ENCODE results near the gene CACNA1D. TPM values are rescaled to one million over a fixed set of nuclear protein-coding genes. Genes with fewer than 3 reads are reported as not detected.

The CACNA1D gene
- polyA plus RNA-seq, 4 donors: 8.8 to 15.6 (median 13.3) TPM

DNA sequence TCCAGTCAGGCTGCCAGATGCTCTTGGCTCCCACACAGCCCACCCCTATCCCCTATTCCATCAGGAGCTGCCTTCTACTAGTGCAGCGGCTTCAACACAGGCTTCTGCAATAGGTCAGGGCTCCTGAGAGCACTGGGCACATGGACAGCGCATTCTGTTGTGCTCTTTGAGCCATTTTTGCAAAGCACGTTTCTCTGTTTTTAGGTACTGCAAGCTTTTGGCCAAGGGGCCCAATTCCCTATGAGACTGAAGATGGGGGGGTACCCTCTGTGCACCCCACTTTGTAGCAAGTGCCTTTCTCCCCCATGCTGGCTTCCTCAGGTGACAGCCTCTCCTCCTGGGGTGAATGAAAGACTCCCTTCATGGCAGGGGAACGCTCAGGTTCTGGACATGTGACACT, 320.7 kb downstream of the CACNA1D start:
- DNase-seq (ENCODE audit: low read depth in 4 of 4, low spot score in 3 of 4): no peak

DNA sequence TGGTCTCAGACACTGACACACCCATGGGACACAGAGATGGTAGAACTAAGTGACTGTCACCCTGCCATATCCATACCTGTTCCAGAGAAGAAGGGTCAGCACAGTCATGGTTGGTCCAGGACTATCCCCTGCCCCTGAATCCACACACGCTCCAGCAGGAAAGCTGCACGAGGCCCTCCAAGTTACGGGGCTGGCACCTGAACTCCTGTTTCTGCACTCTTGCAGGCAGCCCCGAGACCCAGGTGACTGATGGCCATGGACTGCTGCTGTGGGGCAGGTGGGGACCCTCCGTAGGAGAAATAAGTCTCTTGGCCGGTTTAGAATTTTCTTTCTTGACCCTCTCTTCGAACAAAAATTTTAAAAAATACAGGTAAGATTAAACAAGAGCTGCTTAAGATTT, 321.2 kb downstream of the CACNA1D start:
- DNase-seq (ENCODE audit: low read depth in 4 of 4, low spot score in 3 of 4): no peak

DNA sequence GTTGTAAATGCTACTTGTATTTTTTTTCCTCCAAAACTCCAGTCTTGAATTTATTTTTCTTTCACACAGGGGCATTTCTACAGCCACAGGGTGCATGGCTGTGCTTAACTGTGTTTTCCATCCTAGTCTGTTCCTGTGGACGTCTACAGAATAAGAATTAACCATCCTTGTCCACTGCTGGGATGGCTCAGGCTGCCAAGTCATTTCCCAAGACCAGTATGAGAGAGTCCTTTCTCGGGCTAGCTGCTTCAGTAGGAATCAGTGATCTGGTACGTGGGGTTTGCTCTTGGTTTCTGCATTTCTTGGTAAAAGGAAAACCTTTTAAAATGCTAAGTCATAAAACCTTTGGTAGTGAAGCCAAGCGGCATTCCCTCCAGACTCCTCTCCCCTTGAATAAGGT, 322.0 kb downstream of the CACNA1D start:
- DNase-seq (ENCODE audit: low read depth in 4 of 4, low spot score in 3 of 4): no peak

DNA sequence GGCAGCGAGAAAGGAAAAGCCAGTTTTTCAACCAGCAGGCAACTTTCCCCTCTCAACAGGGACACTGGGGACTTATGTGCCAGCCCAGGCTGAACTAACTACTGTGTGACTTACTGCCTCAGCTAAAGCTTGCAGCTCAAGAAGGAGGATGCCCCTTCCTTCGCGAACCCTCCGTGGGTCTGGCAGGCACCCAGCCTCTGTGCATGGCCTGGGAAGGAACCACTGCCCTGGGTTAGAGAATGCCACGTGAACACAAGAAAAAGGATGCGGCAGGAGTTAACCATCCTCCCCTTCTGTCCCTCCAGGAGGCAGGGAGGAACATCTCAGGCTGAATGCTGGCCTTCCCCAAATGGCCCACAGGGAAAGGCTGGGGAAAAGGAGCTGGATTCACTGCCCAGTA, 322.8 kb downstream of the CACNA1D start:
- no peak for DNase-seq (ENCODE audit: low read depth in 4 of 4, low spot score in 3 of 4)

DNA sequence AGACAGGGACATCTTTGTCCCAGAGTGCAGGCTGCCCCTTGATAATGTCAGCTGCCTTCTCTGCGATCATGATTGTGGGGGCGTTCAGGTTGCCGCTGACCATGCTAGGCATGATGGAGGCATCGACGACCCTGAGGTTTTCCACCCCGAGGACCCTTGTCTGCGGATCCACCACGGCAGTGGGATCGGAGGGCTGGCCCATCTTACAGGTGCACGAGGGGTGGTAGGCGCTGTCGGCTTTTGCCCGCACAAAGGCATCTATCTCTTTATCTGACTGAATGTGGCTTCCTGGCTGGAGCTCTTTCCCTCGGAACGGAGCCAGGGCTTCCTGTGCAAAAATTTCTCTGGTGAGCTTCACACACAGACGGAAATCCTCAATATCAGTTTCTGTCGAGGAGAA, 323.4 kb downstream of the CACNA1D start:
- DNase-seq (ENCODE audit: low read depth in 4 of 4, low spot score in 3 of 4): no peak

DNA sequence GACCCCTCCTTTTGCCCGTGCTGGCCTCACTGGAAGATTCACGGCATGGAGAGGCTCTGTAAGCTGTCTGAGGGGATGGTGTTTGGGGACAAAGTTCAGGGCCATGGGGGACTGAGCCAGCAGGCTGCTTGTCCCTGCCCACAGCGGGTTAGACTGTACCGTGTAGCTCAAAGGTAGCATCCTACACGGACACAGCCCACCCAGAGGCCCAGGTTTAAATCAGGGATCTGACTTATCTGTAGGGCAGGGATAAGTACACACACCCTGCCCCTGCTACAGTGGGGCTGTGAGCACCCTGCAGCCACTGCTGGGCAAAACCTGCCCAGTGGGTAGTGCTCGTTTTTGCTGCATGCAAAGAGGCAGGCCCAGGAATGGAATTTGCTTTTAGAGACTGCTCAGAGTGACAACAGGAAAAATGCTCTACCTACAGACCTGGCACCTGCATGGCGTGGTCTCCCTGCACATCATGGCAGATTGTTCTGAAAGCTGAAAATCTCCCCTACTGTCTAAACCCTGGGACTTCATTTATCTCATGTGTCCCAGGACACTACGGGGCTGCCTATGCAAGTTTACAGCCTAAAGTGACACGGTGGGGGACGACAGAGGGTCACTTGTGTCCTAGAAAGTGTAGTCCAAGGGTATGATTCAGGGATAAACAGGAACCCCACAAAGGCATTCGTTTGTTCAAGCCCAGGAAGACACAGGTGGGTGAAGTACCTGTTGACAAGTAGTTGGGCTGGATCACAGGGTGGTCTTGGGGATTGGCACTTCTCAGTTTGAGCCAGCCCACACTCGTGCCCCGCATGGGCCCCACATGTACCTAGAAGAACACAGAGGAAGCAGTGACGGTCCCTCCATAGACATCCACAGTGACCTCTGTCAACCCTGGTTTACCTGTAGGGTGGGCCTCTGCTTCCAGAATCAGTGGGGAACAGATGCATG, 324.1 kb downstream of the CACNA1D start:
- DNase-seq (ENCODE audit: low read depth in 4 of 4, low spot score in 3 of 4): no peak

DNA sequence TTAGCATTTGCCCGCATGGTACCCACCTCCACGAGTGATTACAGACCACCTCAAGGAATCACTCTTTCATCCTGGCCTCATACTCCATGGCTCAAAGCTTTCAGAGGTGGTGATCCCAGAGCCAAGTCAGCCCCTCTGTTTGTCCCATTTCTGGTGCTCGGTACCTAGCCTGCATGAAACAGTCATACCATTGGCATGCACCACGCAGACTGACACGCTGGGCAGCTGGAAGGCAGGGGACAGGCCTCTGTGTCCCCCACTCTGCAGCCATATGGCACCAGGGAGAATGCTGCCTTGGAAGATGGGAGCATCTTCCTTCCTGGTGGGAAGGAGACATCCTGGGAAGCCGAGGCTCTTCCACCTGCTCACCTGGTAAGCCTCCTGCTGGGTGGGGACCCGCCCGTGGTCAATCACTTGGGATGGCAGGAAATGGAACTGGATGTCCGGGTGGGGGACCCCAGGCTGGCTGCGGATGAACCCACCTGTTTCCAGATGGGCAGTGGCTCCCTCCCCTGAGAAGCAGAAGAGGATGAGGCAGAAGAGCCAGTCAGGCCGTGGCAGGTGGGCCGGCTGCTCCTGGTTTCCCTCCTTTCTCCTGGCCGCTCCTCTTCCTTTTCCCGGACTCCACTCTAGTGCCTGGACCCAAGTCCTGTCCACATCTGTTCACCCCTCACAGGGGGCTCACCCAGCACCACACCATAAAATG, 324.9 kb downstream of the CACNA1D start:
- no peak for DNase-seq (ENCODE audit: low read depth in 4 of 4, low spot score in 3 of 4)

DNA sequence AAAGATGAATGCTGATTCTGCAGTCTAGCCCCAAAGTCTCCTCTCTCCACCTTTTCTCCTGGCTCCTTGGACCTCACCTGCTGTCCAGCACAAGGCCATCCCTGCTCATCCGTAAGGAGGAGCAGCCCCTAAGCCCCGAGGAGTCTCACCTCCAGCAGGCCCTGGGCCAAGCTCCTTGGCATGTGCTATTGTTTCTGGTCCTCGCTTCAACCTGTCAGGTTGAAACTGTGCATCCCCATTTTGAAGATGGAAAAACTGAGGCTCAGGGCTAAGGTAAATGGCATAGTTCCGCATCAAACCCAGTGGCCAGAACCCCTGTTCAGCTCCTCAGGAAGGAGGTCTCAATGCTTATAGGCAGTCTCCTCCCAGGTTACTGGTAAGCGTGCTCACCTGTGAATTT, 325.7 kb downstream of the CACNA1D start:
- no peak for DNase-seq (ENCODE audit: low read depth in 4 of 4, low spot score in 3 of 4)

DNA sequence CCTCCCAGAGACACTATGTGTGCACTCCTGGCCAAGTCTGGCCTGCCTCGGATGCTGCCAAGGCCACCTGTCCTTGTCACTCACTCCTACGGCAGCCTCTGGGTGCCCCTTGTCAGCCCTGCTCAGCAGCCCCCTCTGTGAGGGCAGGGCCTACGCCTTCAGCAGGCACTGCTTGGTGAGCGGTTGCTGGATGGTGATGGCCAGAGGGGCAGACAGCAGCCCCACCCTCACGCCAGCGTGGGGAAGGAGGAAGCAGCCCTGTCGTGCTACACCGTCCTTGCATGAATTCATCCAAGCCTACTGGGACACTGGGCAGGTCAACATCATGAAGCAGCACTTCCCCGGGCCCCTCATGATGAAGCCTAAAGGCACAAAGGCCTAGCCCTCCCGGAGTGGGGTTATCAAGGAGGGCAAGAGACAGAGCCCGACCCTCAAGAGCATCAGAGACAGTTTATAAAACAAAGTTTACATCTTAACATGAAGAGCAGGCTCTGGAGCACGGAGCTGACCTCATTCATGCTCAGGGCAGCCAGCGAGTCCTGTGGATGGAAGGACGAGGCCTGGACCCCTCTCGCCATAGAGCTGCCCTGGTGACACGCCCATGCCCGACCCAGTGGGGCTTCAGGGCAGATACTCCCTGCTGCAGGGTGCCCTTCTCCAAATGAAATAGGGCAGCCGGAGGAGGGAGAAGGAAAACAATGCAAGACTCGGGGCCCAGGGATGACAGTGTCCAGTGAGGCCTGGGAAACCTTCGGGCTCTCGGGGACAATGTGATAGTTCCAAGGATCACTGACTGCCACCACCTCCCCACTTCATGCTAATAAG, 326.6 kb downstream of the CACNA1D start:
- DNase-seq (ENCODE audit: low read depth in 4 of 4, low spot score in 3 of 4): no peak

DNA sequence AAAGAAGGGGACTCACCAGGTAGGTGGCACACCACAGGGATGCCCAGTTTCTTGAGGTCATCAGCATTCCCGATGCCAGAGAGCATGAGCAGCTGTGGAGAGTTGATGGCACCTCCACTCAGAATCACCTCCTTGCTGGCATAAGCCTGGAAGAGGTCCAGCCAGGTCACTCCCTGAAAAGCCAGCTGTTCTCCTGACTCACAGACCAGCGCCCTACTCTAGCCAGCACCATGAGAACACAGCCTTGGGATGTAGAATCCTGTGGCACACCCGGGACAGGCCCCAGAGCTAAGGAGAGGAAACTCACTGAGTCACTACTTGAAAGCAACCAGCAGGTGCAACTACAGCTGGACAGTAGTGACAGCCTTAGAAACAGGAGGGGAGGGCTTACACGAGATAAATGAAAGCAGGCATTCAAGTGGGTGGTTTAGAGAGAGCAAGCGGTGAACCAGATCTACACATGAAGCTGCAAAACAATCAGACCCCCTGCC, 327.3 kb downstream of the CACNA1D start:
- no peak for DNase-seq (ENCODE audit: low read depth in 4 of 4, low spot score in 3 of 4)

DNA sequence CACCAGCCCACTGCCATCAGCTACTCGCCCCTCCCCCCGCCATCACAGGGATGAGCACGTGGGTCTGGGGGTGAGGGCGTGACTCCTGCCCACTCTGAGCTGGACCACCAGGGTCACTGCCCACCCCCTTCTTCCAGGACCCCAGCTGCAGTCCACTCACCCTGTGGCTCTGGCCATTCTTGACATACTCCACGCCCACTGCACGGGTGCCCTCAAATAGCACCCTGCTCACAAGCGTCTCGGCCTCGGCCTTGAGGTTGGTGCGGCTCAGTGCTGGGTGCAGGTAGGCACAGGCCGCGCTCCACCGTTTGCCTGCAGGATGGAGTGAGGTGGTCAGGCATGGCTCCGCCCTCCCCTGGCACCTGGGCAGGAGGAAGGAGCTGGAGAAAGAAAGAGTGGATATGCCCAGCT, 327.9 kb downstream of the CACNA1D start:
- DNase-seq (ENCODE audit: low read depth in 4 of 4, low spot score in 3 of 4): no peak

DNA sequence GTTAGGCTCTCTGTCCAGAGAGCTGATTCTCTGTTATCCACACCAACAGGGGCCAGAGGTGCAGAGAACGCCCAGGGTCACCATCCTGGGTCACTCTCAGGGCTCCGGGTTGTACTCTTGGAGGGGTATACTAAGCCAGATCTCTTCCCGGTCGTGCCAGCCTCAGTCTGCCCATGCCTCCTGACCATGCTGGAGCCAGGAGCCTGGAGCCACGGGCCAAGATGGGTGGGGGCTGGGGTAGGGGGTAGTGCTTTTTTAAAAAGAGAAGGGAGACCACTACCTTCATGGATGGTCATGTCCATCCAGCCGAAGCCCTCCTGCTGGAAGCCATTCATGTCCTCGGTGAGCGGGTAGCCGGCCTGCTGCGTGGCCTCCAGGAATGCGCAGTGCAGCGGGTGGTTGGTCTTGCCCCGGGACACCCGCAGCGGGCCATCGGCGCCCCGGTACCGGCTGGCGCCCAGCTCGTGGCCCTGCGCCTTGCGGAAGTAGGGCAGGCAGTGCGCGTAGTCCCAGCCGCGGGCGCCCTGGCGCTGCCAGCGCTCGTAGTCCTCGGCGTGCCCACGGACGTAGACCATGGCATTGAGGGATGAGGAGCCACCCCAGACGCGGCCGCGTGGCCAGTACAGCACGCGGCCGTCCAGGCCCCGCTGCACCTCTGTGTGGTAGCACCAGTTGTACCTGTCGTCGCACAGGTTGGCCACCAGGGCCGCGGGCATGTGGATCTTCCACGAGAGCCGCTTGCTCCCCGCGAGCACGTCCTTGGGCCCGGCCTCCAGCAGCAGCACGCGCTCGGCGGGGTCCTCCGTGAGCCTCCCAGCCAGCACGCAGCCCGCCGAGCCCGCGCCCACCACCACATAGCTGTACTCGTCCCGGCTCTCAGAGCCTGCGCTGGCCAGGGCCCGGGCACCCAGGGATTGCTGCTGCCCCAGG, 328.9 kb downstream of the CACNA1D start:
- DNase-seq (ENCODE audit: low read depth in 4 of 4, low spot score in 3 of 4): no peak

DNA sequence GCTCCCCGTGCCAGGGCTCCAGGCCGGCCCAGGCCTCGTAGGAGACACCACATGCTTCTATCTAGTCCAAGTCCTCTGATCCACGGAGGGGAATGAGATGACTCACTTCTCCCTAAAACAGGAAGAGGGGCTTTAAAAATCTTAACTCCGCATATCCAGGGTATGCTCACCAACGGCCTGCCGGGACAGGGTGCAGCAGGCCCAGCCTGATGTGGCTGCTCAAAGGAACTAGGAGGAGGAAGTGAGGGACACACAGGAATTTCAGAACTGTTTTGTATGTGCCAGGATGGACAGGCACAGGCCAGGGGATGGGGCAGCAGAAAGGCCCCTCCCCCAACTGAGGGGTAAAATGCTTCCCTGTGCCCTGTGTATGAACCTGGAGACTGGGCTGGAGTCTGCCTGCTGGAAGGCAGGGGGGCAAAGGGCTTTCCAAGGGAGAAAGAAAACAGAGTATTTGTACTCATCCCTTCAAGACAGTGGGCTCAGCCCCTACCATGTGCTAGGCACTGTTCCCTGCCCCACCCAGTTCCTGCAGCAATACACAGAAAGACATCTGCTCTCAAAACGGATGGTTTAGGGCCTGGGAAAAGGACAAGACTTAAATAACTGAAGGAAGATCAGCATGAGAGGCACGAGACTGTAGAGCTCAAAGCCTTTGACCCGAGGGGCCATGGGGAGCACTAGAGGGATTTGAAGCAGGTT, 329.7 kb downstream of the CACNA1D start:
- DNase-seq (ENCODE audit: low read depth in 4 of 4, low spot score in 3 of 4): no peak

DNA sequence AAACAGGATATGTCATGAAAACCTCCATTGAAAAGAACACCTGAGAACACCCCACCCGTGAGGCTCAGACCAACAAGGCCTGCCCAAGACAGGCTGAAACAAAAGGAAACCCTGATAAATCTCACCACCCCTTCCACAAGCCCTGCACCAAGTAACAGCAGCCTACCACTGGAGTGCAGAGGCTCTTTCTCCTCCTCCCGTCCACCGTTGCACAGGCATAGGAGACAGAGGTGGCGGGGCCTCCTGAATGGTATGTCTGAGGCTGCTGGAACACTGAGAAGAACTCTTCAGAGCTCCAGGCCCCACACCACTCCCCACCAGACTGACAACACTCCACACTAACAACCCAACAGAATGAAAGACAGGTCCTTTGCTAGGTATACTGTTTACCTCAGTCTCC, 330.4 kb downstream of the CACNA1D start:
- DNase-seq (ENCODE audit: low read depth in 4 of 4, low spot score in 3 of 4): no peak

DNA sequence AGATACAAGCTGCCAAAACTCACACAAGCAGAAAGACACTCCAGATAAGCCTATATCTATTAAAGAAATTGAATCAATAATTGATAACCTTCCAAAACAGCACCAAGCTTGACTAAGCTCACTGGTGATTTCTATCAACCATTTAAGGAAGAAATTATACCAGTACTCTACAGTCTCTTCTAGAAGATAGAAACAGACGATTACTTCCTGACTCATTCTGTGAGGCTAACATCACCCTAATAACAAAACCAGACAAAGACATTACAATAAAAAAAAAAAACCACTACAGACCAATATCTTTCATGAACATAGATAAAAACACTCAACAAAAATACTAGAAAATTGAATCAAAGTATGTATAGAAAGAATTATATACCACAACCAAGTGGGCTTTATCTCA, 331.6 kb downstream of the CACNA1D start:
- DNase-seq (ENCODE audit: low read depth in 4 of 4, low spot score in 3 of 4): no peak

DNA sequence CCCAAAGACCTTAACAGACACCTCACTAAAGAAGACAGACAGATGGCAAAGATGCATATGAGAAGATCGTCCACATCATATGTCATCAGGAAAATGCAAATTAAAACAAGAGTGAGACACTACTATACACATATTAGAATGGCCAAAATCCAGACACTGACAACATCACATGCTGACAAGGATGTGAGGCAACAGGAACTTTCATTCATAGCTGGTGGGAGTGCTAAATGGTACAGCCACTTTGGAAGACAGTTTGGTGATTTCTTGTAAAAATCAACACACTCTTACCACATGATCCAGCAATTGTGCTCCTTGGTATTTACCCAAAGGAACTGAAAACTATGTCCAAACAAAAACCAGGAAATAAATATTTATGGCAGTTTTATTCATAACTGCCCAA, 334.2 kb downstream of the CACNA1D start:
- no peak for DNase-seq (ENCODE audit: low read depth in 4 of 4, low spot score in 3 of 4)

DNA sequence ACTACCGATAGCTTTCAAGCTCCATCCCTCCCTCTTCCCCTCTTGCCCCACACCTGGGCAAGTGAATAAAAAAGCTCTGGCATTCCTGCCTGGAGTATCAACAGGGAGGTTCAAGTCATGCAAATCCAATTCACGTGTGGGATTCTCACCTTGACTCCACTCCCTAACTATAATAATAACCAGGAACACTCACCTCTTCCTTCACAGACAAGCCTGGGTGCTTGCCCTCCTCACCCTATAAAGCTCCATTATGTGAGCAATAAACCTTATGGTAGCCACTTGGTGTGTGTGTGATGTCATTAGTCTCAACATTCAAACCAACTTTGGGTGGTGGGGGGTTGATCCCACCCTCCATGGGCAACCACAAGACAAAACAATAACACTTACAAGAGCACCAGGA, 335.2 kb downstream of the CACNA1D start:
- DNase-seq (ENCODE audit: low read depth in 4 of 4, low spot score in 3 of 4): no peak

DNA sequence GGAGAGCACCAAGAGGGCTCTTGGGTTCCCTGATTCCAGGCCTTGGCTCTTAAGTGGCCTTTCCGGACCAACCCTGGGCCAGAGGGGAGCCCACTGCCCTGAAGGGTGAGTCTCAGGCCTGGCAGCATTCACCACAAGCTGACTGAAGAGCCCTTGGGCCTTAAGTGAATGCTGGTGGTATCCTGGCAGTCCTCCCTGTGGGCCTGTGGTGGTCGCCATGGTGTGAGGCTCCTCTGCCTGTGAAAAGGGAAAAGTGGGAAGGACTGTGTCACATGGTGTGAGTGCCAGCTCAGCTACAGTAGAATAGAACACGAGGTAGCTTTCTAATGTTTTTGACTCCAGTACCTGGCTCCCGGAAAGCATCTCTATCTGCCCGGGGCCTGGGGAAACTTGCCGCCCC, 336.5 kb downstream of the CACNA1D start:
- DNase-seq (ENCODE audit: low read depth in 4 of 4, low spot score in 3 of 4): no peak

DNA sequence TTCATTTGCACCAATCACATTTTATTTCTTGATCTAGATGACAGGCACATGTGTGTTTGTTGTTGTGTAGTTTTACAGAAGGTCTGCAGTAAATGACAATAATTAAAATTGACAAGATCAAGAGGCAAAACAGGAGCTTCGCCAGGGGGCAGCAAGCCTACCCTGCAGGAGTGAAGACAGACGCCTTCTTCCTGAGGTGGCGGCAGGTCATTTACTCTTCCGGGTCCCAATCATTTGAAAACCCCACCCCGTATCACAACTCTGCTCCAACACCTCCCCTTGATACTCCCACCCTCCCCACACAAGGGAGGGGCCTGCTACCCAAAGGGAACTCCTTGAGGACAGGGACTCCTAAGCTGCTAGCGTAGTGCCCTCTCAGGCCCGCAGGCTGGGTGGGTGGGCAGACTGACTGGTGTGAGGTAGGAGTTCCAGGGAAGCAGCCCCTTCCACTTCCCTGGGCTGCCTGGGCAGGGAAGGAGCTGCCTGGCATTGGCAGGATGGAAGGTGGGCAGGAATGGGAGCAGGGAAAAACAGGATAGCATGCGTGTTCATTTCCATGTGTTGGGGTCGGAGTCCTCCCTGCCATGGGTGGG, 338.7 kb downstream of the CACNA1D start:
- DNase-seq (ENCODE audit: low read depth in 4 of 4, low spot score in 3 of 4): no peak
